Tibial artery (tissue), 4 donors: ENCODE results near the gene HGD.
"Not testable (repeated sequence)": the region's sequence is repeated elsewhere in the genome, so short reads cannot be mapped to it uniquely, and the experiment has no call there.

Experiments
- DNase-seq, 2 donors: peaks; one replicate each; pipeline ENCODE4 v3.0.0-alpha.2; 2019
- H3K27ac ChIP-seq, 2 donors: fragments of 200-600 bp; sonication (generic) in 1 of 2; 1 replicate in 1 of 2; 2 replicates in 1 of 2; pipeline ENCODE4 v1.5.1; 2018 to 2019; ENCODE audit warnings: mild to moderate bottlenecking in 1 of 2
- H3K27me3 ChIP-seq, 2 donors: fragments of 200-600 bp; sonication (generic) in 1 of 2; one replicate each; pipeline versions ENCODE4 v1.5.1 to v1.6.0; 2016 to 2019
- H3K36me3 ChIP-seq, 3 donors: fragments of 200-600 bp; sonication (generic) in 2 of 3; one replicate each; pipeline ENCODE4 v1.5.1; 2016 to 2019; ENCODE audit warnings: mild to moderate bottlenecking in 2 of 3
- H3K4me1 ChIP-seq, 4 donors: fragments of 200-600 bp; sonication (generic) in 2 of 4; 1 replicate in 3 of 4; 2 replicates in 1 of 4; pipeline ENCODE4 v1.5.1; 2016 to 2019
- H3K4me3 ChIP-seq, 2 donors: fragments of 200-600 bp; sonication (generic) in 1 of 2; 1 replicate in 1 of 2; 2 replicates in 1 of 2; pipeline ENCODE4 v1.5.1; 2018 to 2019; ENCODE audit warnings: mild to moderate bottlenecking in 2 of 2
- H3K9me3 ChIP-seq, 3 donors: fragments of 200-600 bp; sonication (generic) in 1 of 3; one replicate each; pipeline ENCODE4 v1.5.1; 2016 to 2019
- CTCF ChIP-seq, 2 experiments: fragments of 200-600 bp in 1 of 2; fragments of 450-650 bp in 1 of 2; IDR thresholded peaks; one replicate each; pipeline ENCODE4 v1.5.1; 2017 to 2019; ENCODE audit warnings: antibody characterized with exemption in 2 of 2, mild to moderate bottlenecking in 1 of 2, moderate library complexity in 1 of 2
- intact Hi-C: fragments of 100-400 bp; cut with DNase I; formaldehyde crosslinking; loops from one replicate; pipeline ENCODE4 v1.15.0; 2023; ENCODE audit warnings: low total_unique reads

Gene HGD

GRCh38 chr3:120682095-120682681 lies at the start of gene HGD:
Gene HGD, minus strand, starts transcription at chr3:120682239. Its CDS starts 128 bp downstream, at chr3:120682111.
- DNase-seq, result no peak
- Histone ChIP-seq H3K36me3 (no peaks in the 10 kb centered on the region), H3K4me3 (no peak within 1 kb of the TSS), H3K4me1 (peaks cover 0 to 14% (median 8%) of the 10 kb centered on the region in 4 donors), H3K9me3 (no peaks in the 10 kb centered on the region), H3K27me3 (no peaks in the 10 kb centered on the region), H3K27ac (no peak within 1 kb of the TSS)
- TF ChIP-seq CTCF (IDR thresholded peaks at IDR 0.05), result no peak
- intact Hi-C loops, result no loop called here

- H3K27me3 ChIP-seq, result no peaks in the 10 kb centered on the region
- H3K36me3 ChIP-seq, result peaks cover 0 to 13% (median 6%) of the 10 kb centered on the region in 3 donors
- no peak overlapping the region for H3K27ac ChIP-seq
- no peak for DNase-seq
- no peak for TF ChIP-seq CTCF (IDR thresholded peaks at IDR 0.05)
- intact Hi-C loops, result no loop called here
- H3K9me3 ChIP-seq, result peaks cover 0 to 3% (median 0%) of the 10 kb centered on the region in 3 donors
- H3K4me3 ChIP-seq, result no peak overlapping the region
- no peaks in the 10 kb centered on the region for H3K4me1 ChIP-seq
These were observed 48.8 kb upstream of the HGD start for GRCh38 chr3:120730576-120731542.

- Histone ChIP-seq H3K4me3 (no peak overlapping the region), H3K9me3 (no peaks in the 10 kb centered on the region), H3K27ac (no peak overlapping the region), H3K27me3 (no peaks in the 10 kb centered on the region), H3K36me3 (peaks cover 0 to 13% (median 7%) of the 10 kb centered on the region in 3 donors), H3K4me1 (no peaks in the 10 kb centered on the region)
- intact Hi-C loops, result no loop called here
- no peak for TF ChIP-seq CTCF (IDR thresholded peaks at IDR 0.05)
- no peak for DNase-seq
These were observed 44.8 kb upstream of the HGD start for GRCh38 chr3:120726791-120727190.

- DNase-seq, H3K4me1 ChIP-seq, H3K36me3 ChIP-seq, H3K4me3 ChIP-seq, intact Hi-C loops, H3K9me3 ChIP-seq, H3K27ac ChIP-seq, H3K27me3 ChIP-seq: not testable (repeated sequence)
These were observed 37.3 kb upstream of the HGD start for GRCh38 chr3:120719167-120719834.

GRCh38 chr3:120713262-120713661 lies 31.2 kb upstream of the HGD start:
- intact Hi-C loops, result no loop called here
- Histone ChIP-seq H3K27ac (no peak overlapping the region), H3K4me3 (no peak overlapping the region), H3K27me3 (no peaks in the 10 kb centered on the region), H3K36me3 (peaks cover 0 to 8% (median 0%) of the 10 kb centered on the region in 3 donors), H3K4me1 (no peaks in the 10 kb centered on the region), H3K9me3 (no peaks in the 10 kb centered on the region)
- no peak for DNase-seq
- no peak for TF ChIP-seq CTCF (IDR thresholded peaks at IDR 0.05)
